Brain pericyte (primary cell): ENCODE measurements around the gene SLC35G2.
A peak's percentile ranks its signal among the peaks of the same experiment; 100 is the strongest.
"Not testable (repeated sequence)": the region's sequence is repeated elsewhere in the genome, so short reads cannot be mapped to it uniquely, and the experiment has no call there.

Source experiments
- DNase-seq: peaks from one replicate; pipeline ENCODE4 v3.0.0-alpha.2; 2012; ENCODE audit warnings: low read depth, low spot score

The SLC35G2 gene

DNA sequence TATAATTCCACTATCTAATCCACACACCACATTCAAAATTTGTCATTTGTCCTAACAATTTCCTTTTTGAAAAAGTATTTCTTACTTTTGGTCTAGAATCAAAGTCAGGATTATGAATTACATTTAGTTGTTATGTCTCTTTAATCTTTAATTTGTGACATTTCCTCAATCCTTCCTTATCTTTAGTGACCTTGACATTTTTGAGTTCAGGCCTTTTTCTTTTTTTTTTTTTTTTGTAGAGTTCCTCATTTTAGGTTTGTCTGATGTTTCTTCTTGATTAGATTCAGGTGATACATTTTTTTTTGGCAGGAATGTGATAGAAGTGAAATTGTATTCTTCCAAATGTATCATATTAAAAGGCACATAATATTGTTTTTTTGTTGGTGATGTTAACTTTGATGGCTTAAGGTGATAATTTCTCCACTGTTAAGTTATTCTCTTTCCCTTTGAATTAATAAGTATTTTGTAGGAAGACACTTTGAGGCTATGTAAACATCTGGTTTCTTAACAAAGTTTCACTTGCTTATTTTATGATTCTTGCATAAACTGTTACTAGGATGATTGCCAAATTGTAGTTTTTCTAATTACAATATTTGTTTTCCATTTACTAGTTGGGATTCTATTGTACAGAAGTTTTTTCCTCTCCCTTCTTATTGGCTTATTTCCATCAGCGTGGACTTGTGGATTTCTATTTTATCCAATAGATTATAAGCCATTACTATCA is 16.3 kb downstream of the SLC35G2 start:
- no peak for DNase-seq

DNA sequence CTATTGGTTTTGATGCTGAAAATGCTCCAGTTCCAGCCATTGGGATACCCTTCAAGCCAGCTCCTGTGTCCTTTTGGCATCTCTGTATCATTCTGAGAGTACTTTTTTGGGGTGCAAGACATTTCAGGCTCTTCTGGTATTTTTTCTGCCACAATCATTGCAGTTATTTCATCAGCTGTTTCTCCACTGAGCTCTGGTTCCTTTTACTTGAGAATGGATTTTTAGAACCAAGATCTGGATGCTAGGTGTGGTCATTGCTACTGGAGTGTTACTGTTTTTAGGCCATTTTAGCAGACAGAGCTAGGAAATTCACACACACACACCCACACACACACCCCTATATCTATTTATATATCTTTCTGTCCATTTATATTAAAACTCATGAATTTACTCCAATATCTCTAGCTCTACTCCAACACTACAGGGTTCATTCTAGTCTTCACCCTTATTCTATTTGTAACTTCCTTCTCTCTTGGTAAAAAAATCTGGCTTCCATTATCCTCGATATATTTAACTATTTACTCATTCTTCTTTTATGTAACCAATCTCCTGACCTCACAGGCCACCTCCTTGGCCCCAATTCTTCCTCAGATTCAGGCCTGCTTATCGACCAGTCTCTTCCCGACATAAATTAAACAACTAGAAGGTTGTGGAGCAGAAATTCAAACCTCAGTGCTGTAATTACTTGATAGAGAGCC is 17.0 kb downstream of the SLC35G2 start:
- DNase-seq, result no peak

DNA sequence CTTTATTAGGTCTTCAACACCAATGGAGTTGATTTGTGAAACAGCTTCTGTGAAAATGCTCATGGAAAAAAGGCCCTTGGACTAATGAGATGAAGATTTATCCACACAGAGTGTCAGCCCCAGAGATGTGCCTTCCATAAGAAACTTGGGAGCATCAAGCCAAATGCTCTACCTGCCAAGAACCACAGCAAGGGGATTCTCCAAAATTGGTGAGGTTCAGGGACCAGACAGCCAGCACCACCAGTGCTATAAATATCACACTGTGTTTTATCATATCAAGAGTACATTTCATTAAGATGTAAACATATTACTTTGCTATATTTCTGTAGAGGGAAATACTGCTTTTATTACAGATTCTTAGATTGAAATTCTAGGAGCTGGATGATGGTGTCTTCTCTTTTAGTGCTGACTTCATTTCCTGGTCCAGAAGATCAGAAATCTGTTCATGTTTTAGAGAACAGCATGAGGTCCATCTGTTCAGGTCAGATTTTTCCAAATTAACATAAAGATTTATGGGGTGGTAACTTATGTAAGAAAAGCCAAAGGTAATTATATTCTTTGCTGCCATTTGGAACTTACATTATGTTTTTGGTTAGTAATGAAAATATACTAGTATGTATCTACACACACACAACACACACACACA is 17.7 kb downstream of the SLC35G2 start:
- no peak for DNase-seq

DNA sequence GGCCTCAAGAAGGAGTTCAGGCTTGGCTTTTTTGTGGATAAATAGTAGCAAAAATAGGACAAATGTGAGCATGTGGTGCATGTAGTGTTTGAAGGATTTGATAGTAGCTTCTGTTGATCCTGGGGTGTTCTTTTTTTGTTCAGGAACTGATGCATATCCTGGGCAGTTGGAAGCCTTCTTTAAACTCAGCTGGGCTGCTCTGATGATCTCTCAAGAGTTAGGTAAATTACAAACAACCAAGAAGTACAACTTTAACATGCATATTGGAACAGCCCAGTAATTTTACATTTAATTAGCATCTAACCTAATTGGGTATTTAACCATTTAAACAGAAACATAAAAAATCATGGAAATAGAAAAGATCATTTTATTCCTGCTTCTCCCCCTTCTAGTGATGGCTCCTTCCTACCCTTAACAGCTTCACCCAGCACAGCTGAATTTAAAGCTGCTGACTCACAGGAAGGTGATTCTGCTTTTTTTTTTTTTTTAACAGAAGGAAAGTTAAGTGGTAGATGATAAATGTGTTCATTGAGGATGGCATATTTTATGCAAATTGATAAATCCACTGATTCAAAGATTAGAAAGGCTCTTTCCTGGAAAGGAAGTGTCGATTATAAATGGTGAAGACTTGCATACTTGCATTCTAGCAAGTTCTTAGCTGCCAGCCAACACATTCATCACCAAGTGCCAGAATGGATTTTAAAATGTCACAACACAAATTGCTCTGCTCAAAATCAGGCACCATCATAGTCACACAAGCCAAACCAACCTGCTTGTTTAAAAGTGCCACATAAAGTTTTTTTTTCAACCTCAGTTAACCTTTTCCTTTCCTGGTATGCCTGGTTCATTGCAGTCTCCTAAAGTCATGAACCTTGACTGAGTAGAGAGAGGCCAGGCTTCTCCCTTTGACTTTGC is 20.0 kb downstream of the SLC35G2 start:
- DNase-seq, result no peak

DNA sequence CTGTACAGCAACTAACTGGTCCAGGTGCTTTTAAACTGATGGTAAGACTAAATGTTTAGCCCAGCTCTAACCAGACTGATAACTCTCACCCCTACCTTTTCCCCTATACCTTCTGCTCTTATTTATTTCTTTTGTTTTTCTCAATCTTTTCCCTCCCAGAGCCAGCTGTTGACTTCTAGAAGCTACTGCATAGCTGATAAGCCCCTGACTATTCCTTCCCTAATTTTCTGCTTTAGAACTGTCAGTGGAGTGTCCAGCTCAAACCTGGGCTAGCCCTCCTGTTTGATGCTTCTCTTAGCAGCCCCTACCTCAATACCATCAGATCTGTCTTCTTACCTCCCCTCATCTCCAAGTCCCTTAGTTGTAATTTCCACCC is 20.6 kb downstream of the SLC35G2 start:
- DNase-seq, result no peak

DNA sequence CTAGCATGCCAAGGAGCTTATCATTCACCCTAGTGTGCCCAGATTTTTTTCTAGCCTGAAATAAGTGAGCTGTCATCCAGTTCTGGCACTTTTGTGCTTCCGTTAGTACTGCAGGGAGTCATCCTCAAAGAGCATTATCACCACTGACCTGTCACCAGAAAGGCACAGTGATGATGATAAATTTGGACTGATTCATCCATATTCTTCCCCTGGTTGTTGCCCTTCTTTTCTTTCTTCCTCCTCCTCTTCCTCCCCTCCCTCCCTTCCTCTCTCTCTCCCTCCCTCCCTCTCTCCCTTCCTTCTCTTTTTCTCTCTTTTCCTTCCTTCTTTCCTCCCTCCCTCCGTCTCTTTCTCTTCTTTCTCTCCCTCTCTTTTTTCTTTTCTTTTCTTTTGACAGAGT is 21.3 kb downstream of the SLC35G2 start:
- DNase-seq, result no peak

DNA sequence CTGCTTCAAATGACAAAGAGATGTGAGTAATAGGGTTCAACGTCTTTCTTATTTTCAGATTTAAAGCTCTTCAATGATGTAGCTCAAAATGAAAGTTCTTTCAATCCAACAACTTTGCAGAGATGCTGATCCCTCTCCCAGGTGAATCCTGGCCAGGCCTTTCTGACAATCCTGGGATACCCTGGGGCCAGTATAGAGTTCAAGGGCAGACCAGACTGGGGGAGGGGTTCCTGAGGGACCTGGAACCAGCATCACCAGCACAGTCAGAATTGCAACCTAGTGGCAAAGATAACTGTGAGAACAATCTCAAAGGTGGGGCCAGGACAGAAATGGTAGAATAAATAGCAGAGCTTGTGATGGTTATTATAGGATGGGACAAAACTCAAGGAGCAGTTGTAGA is 23.4 kb downstream of the SLC35G2 start:
- DNase-seq, result no peak

DNA sequence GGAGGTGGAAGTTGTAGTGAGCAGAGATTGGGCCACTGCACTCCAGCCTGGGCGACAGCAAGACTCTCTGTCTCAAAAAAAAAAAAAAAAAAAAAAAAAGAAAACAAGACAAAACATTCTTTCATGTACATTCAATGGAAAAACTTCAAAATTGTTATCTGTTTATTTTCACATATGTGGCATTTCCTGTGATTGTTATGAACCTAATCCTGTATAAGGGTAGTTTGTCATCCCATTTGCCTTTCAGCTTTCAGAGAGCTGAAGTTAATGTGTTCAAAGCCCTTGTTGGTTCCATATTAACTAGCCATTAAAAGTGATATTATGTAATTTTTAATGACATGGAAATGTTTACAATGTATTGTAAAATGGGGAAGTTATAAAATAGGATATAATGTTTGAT is 25.8 kb downstream of the SLC35G2 start:
- no peak for DNase-seq

DNA sequence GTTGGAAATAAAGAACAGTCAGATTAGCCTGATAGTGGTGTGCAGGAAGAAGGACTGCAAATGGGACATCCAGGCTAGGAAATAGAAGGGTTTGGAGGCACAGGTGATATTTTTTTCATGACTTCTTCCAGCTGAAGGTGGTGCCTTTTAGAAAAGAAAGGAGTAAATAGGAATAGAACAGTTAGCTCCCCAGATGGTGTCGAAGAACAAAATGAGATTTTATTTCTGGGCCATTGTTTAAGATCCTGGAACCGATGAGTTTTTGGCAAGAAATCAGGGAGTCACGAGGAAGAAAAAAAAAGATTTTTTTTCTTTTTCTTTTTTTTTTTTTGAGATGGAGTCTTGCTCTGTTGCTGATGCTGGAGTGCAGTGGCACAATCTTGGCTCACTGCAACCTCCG is 33.3 kb downstream of the SLC35G2 start:
- no peak for DNase-seq

DNA sequence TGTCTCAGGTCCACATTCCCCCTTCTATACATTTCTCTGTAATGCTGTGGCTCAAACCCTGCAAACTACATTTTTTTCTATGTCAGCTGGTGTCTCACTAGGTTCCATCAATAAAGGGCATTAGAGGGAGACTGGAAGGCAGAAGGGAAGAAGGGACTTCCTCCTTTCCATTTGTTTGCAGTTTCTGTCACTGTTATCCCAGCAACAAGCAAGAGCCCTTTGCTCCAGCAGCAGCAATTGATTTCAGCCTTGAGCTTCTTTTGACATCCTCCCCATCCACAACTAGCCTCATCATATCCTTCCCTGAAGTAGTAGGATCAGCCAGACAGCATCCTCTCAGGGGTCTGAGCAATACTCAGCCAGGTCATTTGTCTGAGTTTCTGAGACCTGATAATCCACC is 37.7 kb downstream of the SLC35G2 start:
- DNase-seq, result no peak

DNA sequence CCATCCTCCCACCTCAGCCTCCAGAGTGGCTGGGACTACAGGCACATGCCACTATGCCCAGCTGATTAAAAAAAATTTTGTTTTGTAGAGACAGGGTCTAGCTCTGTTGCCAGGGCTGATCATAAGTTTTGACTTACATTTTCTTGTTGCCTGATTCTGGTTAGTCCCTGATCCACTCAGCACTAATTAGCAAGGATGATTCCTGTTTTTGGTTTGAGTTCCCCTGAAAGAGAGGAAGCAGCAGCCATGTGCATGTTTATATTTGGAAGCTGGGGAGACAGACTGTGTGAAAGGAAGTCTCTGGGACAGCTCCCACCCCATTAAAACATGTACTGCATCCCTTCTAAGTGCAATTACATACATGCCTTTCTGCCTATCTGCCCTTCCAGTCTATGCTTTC is 39.5 kb downstream of the SLC35G2 start:
- no peak for DNase-seq

DNA sequence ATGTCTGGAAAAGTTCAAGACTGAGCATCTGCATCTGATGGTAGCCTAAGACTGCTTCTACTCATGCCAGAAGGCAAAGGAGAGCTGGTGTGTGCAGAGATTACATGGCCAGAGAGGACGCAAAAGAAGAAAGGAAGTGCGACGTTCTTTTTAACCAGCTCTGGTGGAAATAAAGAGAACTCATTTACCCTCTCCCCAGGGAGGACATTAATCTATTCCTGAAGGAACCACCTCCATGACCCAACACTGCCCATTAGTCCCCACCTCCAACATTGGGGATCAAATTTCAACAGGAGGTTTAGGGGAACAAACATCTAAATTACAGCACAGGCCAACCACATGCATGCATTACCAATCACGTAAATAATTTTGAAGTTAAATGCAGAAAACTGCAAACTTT is 41.6 kb downstream of the SLC35G2 start:
- DNase-seq, result no peak

DNA sequence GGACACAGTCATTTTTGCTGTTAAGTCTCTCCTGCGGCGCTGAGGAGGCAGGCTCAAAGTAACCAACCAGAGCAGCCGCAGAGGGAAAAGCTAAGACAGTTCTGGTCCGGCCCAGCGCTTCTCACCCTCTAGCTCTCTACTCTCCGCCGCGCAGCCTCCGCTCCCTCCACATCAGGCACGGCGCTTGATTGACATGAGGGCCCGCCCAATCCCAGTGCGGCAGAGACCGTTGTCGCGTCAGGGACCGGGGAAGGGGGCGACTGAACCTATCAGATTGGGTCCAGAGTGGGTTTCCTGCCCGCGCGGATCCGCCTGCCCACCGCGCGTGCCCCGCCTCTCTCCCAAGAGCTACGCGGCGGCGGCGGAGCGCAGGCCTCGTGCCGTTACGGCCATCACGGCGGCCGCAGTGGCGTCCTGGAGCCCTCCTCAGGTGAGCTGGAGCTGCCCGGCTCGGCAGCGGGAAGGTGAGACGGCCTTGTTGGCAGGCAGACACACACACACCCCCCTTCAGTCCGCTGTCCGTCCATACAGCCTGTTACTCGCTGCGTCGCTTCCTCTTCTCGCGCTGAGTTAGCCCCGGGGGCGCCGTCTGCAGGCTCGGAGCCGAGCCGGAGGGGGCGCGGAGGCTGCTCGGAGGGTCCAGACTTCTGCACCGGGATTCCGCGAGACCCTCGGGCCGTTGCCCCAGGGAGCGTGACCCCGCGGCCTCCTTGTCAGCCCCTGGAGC is 43.1 kb downstream of the SLC35G2 start, which contains the start of gene NCK1:
TSS of gene NCK1 (plus strand) at position 319 of the 727 bp plus-strand sequence. CDS start 65,794 bp downstream, outside the sequence.
- DNase-seq, result peak; percentile 94

DNA sequence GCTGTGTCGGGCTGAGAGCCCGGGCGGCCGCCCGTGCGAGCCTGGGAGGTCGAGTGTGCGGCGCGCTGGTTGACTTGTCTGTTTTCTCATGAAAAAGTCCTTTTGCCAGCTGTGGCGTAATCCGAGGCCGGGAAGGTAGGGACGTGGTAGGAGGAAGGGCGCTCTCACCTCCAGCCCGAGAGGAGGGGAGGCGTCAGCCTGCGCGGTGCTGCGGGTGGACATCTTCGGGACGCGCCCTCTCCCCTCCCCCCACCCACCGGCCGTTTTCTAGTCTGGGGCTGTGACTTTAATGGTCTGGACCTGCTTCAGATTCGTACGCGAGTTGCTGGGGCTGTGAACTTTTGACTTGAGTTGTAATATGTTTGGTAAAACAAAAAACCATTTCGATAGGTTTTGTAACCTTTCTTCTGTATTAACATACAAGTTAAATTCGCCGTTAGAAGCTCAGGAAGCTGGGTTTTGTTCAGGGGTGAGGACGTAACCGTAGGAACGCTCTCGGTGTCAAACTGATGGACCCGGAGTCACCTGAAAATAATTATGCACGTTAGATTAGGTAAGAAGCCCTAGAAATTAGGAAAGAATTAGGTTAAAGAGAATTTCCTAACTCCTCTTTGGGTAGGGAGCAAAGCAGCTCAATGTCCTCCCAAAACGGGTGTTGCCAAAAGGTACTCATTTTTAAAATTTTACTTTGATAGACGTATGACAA is 43.8 kb downstream of the SLC35G2 start:
- DNase-seq, result peak; percentile 16

DNA sequence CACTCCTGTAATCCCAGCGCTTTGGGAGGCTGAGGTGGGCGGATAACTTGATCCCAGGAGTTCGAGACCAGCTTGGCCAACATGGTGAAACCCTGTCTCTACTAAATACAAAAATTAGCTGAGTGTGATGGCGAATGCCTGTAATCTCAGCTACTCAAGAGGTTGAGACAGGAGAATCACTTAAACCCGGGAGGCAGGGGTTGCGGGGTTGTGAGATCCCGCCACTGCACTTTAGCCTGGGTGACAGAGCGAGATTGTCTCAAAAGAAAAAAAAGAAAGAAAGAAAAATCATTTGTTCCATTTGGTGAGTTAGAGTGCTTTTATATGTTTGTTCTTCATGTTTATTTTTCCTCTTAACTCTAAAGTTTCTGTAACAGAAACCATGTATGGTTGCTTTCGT is 50.4 kb downstream of the SLC35G2 start:
- DNase-seq, result no peak

DNA sequence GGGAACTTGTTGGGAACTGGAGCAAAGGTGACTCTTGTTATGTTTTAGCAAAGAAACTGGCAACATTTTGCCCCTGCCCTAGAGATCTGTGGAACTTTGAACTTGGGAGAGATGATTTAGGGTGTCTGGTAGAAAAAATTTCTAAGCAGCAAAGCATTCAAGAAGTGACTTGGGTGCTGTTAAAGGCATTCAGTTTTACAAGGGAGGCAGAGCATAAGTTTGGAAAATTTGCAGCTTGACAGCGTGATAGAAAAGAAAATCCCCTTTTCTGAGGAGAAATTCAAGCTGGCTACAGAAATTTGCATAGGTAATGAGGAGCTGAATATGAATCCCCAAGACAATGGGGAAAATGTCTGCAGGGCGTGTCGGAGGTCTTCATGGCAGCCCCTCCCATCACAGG is 53.3 kb downstream of the SLC35G2 start:
- DNase-seq, result not testable (repeated sequence)

DNA sequence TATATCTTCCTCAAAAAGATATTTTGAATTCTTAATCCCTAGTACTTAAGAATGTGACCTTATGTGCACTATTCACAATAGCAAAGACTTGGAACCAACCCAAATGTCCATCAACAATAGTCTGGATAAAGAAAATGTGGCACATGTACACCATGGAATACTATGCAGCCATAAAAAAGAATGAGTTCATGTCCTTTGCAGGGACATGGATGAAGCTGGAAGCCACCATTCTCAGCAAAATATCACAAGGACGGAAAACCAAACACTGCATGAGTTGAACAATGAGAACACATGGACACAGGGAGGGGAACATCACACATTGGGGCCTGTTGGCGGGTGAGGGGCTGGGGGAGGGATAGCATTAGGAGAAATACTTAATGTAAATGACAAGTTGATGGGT is 60.6 kb downstream of the SLC35G2 start:
- not testable (repeated sequence) for DNase-seq

DNA sequence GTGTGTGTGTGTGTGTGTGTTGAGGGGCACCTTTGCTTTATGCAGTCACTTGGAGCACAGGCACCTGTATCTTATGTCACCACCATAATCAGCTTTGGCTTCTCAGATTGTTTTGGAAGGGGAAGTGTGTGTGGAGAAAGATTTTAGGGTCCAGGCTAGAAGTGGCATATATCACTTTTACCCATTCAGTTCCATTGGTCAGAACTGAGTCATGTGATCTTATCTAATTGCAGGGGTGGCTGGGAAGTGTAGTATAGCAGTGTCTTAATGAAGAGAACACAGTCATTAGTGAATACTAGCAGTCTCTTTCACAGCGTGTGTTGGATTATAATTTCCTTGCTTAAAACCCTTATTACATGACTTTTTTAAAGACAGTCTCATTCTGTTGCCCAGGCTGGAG is 63.6 kb downstream of the SLC35G2 start:
- DNase-seq, result no peak

DNA sequence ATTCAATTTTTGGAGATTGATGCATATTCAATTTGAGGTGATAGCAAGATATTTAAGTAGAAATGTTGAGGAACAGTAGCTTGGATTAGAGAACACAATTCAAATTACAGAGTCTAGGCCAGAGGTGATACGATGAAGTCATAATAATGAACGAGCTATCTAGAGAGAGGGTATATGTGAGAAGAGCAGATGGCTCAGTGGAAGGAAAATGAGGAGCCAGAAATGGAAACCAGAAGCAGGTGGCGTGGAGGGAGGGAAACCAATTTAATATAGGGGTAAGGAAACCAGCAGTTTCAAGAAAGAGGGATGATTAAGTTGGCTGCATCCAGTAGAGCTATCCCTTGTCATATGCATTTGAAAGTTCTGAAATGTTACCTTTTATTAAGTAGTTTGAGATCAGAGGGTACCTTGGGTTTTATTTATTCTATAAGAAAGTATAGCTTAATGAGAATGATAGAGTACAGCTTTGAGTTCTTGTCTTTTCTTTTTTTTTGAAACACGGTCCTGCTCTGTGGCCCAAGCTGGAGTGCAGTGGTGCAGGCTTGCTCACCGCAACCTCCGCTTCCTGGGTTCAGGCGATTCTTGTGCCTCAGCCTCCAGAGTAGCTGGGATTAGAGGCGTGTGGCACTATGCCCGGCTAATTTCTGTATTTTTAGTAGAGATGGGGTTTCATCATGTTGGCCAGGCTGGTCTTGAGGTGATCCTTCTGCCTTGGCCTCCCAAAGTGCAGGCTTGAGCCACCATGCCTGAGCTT is 65.2 kb downstream of the SLC35G2 start:
- DNase-seq, result no peak
